WERI-Rb-1 (cell line): ENCODE data around the gene CDC14B.
"Not testable (repeated sequence)": the region's sequence is repeated elsewhere in the genome, so short reads cannot be mapped to it uniquely, and the experiment has no call there.

Experiments used
- DNase-seq: peaks from one replicate; pipeline ENCODE4 v3.0.0-alpha.2; 2020
- H3K27ac ChIP-seq: fragments of 250-450 bp; sonication (Bioruptor Pico); 2 replicates; pipeline ENCODE4 v1.5.1; 2020; ENCODE audit warnings: mild to moderate bottlenecking, moderate library complexity
- H3K27me3 ChIP-seq: fragments of 250-450 bp; sonication (Bioruptor Pico); 2 replicates; pipeline ENCODE4 v1.5.1; 2021; ENCODE audit warnings: mild to moderate bottlenecking, low read depth, moderate library complexity; ENCODE audit not compliant: insufficient read depth, severe bottlenecking
- H3K36me3 ChIP-seq: fragments of 250-450 bp; sonication (Bioruptor Pico); 2 replicates; pipeline ENCODE4 v1.5.1; 2020; ENCODE audit warnings: mild to moderate bottlenecking, moderate library complexity
- H3K4me3 ChIP-seq: 2 replicates; pipeline ENCODE4 v1.5.1; 2011; ENCODE audit warnings: low read depth, mild to moderate bottlenecking, control low read depth, low read length
- H3K9me3 ChIP-seq: fragments of 250-450 bp; sonication (Bioruptor Pico); 2 replicates; pipeline ENCODE4 v1.5.1; 2021; ENCODE audit warnings: mild to moderate bottlenecking, moderate library complexity; ENCODE audit not compliant: severe bottlenecking
- TF ChIP-seq, protein P1 (sequence below): IDR thresholded peaks from 2 replicates; pipeline ENCODE4 v1.5.1; 2011; ENCODE audit warnings: low read depth, mild to moderate bottlenecking, control low read depth, inconsistent platforms, low read length

The CDC14B gene

DNA sequence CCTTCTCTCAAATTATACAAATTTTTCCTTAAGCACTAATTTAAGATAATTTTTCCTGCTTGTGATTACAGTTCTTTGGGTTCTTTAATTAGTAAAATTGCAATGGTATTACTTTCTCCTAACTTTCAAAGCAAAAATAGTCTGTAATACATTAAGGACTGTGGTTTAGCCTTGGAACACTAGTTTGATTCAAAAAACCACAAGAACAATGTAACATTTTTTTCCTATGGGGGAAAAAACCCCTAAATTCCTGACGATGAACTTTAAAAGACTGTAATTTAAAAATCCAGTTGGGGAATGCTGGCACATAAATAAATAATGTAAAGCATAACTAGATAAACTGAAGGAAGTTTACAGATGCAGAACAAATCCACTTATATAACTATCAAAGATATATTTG, 65.3 kb downstream of the CDC14B start:
- DNase-seq = no peak
- Histone ChIP-seq H3K9me3 (no peaks in the 10 kb centered on the region), H3K27me3 (no peaks in the 10 kb centered on the region), H3K27ac (no peak overlapping the region), H3K4me3 (no peak overlapping the region), H3K36me3 (no peaks in the 10 kb centered on the region)
- TF ChIP-seq, protein P1, sequence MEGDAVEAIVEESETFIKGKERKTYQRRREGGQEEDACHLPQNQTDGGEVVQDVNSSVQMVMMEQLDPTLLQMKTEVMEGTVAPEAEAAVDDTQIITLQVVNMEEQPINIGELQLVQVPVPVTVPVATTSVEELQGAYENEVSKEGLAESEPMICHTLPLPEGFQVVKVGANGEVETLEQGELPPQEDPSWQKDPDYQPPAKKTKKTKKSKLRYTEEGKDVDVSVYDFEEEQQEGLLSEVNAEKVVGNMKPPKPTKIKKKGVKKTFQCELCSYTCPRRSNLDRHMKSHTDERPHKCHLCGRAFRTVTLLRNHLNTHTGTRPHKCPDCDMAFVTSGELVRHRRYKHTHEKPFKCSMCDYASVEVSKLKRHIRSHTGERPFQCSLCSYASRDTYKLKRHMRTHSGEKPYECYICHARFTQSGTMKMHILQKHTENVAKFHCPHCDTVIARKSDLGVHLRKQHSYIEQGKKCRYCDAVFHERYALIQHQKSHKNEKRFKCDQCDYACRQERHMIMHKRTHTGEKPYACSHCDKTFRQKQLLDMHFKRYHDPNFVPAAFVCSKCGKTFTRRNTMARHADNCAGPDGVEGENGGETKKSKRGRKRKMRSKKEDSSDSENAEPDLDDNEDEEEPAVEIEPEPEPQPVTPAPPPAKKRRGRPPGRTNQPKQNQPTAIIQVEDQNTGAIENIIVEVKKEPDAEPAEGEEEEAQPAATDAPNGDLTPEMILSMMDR = no peak

DNA sequence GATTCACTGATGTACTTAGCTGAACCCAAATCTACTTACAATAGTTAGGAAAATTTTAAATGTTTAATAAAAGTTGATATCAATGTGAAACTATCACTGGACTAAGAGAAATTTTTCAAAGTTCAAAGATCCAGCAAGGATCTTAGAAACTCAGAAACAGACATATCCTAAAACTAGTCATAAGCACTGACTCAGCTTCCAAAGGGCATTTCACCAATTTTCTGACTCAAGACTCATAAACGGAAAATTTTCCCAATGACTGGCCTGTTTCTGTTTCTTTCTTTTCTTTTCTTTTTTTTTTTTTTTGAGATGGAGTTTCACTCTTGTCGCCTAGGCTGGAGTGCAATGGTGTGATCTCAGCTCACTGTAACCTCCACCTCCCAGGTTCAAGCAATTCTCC, 66.6 kb downstream of the CDC14B start:
- Histone ChIP-seq H3K27ac (no peak overlapping the region), H3K27me3 (no peaks in the 10 kb centered on the region), H3K4me3 (no peak overlapping the region), H3K36me3 (no peaks in the 10 kb centered on the region), H3K9me3 (no peaks in the 10 kb centered on the region)
- TF ChIP-seq, protein P1 = no peak
- DNase-seq = no peak

DNA sequence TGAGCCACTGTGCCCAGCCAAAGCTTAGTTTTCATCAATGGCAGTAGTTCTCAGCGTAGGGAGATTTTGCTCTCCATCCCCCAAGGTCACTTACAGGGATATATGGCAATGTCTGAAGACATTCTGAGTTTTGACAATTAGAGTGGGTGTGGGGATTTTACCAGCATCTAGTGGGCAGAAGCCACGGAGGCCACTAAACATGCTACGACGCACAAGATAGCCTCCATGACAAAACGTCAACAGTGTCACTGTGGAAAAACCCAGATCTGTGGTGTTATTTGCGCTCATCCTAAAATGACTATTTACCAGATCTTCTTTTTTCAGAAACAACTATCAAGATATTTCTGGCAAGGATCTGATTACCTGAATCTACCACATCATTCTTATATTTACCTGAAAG, 68.2 kb downstream of the CDC14B start:
- no peak for DNase-seq
- Histone ChIP-seq H3K36me3 (no peaks in the 10 kb centered on the region), H3K27ac (no peak overlapping the region), H3K4me3 (no peak overlapping the region), H3K27me3 (no peaks in the 10 kb centered on the region), H3K9me3 (no peaks in the 10 kb centered on the region)
- TF ChIP-seq, protein P1 = no peak

DNA sequence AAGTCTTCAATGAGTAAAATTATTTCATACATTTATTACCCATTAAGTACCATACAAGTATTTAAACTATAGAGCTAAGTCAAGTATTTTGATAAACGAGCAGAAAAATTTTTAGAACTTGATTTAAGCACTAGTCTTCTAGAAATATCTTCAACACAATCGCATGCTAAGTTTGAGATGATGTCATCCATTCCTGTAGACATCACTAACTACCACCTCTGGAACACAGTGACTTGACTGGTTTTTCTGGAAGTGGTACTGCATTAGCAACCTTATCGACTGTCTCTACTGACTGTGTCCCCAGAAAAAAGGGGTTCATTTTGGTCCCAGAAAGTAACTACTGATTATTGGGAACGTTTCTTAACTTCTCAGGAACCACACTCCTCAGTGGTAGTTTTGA, 69.0 kb downstream of the CDC14B start:
- TF ChIP-seq, protein P1 = no peak
- H3K9me3 ChIP-seq = no peaks in the 10 kb centered on the region
- H3K27me3 ChIP-seq = no peaks in the 10 kb centered on the region
- H3K27ac ChIP-seq = no peak overlapping the region
- DNase-seq = no peak
- no peaks in the 10 kb centered on the region for H3K36me3 ChIP-seq
- no peak overlapping the region for H3K4me3 ChIP-seq

DNA sequence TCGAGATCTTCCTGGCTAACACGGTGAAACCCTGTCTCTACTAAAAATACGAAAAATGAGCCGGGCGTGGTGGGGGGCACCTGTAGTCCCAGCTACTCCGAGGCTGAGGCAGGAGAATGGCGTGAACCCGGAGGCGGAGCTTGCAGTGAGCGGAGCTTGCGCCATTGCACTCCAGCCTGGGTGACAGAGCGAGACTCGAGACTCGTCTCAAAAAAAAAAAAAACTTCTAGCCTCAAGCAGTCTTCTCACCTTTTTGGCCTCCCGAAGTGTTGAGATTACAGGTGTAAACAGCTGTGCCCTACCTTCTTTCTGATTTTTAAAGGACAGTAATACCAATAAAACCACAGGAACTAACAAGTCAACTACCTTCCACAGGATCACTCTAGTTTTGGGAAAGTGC, 76.5 kb downstream of the CDC14B start:
- H3K27ac ChIP-seq, DNase-seq, H3K9me3 ChIP-seq, H3K4me3 ChIP-seq, H3K27me3 ChIP-seq, H3K36me3 ChIP-seq: not testable (repeated sequence)

DNA sequence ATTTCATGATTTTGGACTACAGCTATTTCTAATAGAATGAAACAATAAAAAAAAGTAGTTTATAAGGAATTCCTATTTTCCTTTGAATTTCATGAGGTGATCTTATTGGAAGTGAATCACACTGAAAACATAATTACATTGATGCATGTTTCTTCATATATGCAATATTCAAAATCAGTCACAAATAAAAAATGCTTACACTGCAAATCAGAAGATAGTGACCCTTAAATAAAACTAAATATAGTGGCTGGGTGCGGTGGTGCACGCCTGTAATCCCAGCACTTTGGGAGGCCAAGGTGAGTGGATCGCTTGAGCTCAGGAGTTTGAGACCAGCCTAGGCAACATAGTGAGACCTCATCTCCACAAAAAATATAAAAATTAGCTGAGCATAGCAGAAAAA, 79.5 kb downstream of the CDC14B start:
- no peaks in the 10 kb centered on the region for H3K9me3 ChIP-seq
- H3K36me3 ChIP-seq = no peaks in the 10 kb centered on the region
- H3K4me3 ChIP-seq = no peak overlapping the region
- TF ChIP-seq, protein P1 = no peak
- no peak overlapping the region for H3K27ac ChIP-seq
- no peaks in the 10 kb centered on the region for H3K27me3 ChIP-seq
- DNase-seq = no peak

DNA sequence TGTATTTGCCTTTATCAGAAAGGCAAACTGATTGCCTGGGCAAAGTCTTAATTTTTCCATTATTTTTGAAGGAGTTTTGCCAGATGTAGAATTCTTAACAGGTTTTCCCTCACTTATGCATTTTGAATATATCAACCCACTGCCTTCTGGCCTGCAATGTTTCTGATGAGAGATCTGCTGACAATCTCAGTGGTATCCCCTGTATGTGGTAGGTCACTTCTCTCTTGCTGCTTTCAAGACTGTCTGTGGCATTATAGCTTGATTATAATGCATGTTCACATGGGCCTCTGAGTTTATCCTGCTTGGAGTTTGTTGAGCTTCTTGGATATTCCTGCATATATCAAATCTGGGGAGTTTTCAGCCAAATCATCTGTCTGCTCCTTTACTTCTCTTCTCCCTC, 87.5 kb downstream of the CDC14B start:
- Histone ChIP-seq H3K27me3 (no peaks in the 10 kb centered on the region), H3K36me3 (no peaks in the 10 kb centered on the region), H3K4me3 (no peak overlapping the region), H3K27ac (no peak overlapping the region), H3K9me3 (no peaks in the 10 kb centered on the region)
- TF ChIP-seq, protein P1 = no peak
- DNase-seq = no peak
